GM12891 (cell line): ENCODE data around the gene F12.

ENCODE experiments used
- PAX5 ChIP-seq: IDR thresholded peaks from 2 replicates; pipeline ENCODE4 v1.6.1; 2011; ENCODE audit warnings: low read length, moderate library complexity, mild to moderate bottlenecking; ENCODE audit not compliant: insufficient read depth, severe bottlenecking
- POLR2A ChIP-seq: IDR thresholded peaks from 2 replicates; pipeline ENCODE4 v1.6.1; 2011; ENCODE audit warnings: low read depth, low read length, control low read depth
- POLR2AphosphoS5 ChIP-seq: IDR thresholded peaks from 2 replicates; pipeline ENCODE4 v1.6.1; 2011; ENCODE audit warnings: low read depth, low read length, control low read depth
- POU2F2 ChIP-seq: IDR thresholded peaks from 2 replicates; pipeline ENCODE4 v1.6.1; 2011; ENCODE audit warnings: low read depth, mild to moderate bottlenecking, control low read depth, low read length, moderate library complexity
- SPI1 ChIP-seq: IDR thresholded peaks from 2 replicates; pipeline ENCODE4 v1.6.1; 2011; ENCODE audit warnings: low read depth, low read length, control low read depth
- TAF1 ChIP-seq: IDR thresholded peaks from 2 replicates; pipeline ENCODE4 v1.6.1; 2011; ENCODE audit warnings: low read depth, low read length, control low read depth

GRCh38 chr5:177449140-177450061, 40.0 kb upstream of the F12 start:
- peak; percentile 27 for TF ChIP-seq POLR2AphosphoS5
- no peak; the same call in 1 of the 2 replicates for TF ChIP-seq POLR2A
- no peak for TF ChIP-seq TAF1
- no peak; the same call in none of the 2 replicates for TF ChIP-seq POU2F2
- no peak for TF ChIP-seq SPI1
- TF ChIP-seq PAX5: no peak
